ENCODE results near the gene TTC13. TPM values are rescaled to one million over a fixed set of nuclear protein-coding genes. Genes with fewer than 3 reads are reported as not detected.

TTC13 gene
- total and polyA plus RNA-seq, 2 donors, result 6.5 to 24.9 TPM

- 89% methylated on average over 4 of the region's 4 CpGs for WGBS
- Histone ChIP-seq H3K27ac (ENCODE audit: low read depth) (no peak overlapping the region), H3K36me3 (ENCODE audit: insufficient read depth) (no peaks in the 10 kb centered on the region), H3K4me3 (ENCODE audit: low read depth, low read length) (no peak overlapping the region), H3K4me1 (ENCODE audit: insufficient read depth) (peaks cover 2% of the 10 kb centered on the region)
- DNase-seq (ENCODE audit: extremely low spot score), result no peak
Observed at GRCh38 chr1:230982696-230983095, 4.0 kb upstream of the TTC13 start.

DNA sequence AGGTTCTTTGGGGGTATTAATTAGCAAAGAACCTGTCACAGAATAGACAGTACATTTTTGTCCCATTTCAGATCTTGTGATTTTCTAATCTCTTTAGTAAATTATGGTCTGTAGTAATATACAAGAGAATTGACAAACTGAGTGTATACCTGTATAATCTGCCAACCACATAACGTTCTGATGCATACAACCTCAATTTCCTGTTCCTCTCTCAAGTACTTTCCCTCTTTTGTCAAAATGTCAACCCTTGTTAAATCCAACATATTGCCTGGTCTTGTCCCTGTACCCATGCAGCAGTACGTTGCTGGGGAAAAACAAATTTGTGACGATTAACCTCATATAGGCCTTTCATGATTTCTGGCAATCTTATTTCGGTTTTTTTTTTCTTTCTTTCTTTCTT is 1.3 kb upstream of the TTC13 start:
- H3K4me3 ChIP-seq (ENCODE audit: low read depth, low read length), result no peak overlapping the region
- 82% methylated on average over 4 of the region's 4 CpGs for WGBS
- H3K27ac ChIP-seq (ENCODE audit: low read depth), result no peak overlapping the region

DNA sequence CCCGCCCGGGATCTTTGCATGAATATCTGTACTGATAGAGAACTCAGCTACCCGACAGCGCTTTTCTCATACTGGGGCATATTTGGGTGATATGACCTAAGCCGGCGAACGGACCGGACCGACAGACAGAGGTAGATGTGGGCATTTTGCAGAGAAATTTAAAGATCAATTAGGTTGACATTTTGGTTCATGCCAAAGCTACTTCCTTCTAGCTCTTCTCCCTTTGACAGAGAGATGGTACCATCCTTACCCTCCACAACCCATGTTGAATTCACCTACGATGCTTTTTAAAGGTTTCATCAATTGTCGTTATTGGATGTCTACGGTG is 692 bp upstream of the TTC13 start:
- DNase-seq (ENCODE audit: extremely low spot score), result no peak
- H3K27ac ChIP-seq (ENCODE audit: low read depth), result no peak overlapping the region
- peaks cover 2% of the 10 kb centered on the region for H3K4me1 ChIP-seq (ENCODE audit: insufficient read depth)
- WGBS, result 6% methylated on average over 12 of the region's 12 CpGs
- no peaks in the 10 kb centered on the region for H3K36me3 ChIP-seq (ENCODE audit: insufficient read depth)
- peak overlapping the region; percentile 91 for H3K4me3 ChIP-seq (ENCODE audit: low read depth, low read length)

More for the DNA sequence above, 1.3 kb upstream of the TTC13 start:
- H3K4me1 ChIP-seq (ENCODE audit: insufficient read depth), result peaks cover 2% of the 10 kb centered on the region
- no peaks in the 10 kb centered on the region for H3K36me3 ChIP-seq (ENCODE audit: insufficient read depth)
- DNase-seq (ENCODE audit: extremely low spot score), result no peak

DNA sequence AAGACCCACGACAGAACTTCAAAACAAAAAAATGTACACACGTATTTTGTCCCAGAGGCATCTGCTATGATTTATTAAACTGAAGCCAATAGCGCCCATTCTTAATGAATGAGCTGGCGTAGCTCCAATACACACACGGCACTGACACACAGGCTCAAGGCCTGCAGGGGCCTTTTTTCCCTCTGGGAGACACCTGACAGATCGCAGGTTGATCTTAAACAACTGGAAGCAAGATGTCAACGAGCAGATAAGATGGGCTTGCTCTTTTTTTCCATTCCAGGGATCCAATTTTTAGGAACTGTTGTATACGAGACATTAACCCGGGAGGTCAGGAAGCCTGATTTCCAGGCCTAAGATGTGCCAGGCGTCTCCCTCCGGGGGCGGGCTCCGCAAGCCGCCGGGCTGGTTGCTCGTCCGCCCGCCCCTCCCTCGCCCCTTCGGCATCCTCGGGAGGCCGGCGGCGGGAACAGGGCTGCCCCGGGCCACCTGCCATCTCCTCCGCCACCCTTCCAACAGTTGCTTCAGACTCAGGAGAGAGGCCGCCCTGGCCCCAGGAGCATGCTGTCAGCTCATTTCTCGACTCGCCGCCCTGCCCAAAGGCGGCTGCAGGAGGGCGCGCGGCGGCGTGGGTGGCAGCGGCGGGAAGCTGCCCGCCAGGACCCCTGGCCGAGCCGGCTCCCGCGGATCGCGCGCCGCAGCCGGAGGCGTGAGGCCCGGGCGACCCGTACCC is 735 bp downstream of the TTC13 start:
- DNase-seq (ENCODE audit: extremely low spot score), result no peak

DNA sequence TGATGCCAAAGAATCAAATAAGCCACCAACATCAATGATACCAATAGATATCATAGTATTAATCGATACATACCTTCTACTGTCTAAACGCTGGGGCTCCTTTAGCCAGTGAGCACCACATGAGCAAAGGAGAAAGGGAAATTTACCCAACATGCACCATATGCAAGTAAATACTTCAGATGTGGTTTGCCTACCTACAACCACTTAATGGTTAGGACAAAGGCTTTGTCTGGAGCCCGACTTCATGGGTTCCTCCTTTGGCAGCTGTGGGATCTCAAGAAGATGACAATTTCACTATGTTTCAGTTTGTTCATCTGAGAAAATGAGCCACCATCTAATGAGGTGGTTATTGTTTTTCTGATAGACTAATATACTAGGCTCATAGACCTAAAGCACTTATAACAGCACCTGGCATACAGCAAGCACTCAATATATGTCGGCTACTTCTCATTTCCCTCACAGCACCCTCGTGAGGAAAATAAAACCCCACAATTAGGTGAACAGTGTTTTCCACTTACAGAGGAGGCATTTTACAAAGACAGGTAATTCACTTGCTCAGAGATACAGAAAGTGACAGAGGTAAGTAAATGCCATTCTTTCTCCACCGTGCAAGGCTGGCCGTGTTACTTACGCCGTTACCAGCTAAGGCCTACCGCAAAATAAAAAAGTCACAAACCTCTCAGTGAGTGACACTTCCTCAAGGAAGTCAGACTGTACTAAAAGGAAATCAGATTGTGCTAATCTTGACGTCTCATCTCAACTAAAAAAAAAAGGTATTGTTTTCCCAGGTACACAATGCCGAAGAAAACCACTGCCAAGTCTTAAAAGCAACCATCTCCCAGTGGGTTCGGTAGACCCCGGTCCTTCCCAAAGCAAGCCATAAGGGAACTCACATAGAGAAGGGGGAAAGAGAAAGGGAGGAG is 1.6 kb downstream of the TTC13 start:
- Histone ChIP-seq H3K36me3 (ENCODE audit: insufficient read depth) (no peaks in the 10 kb centered on the region), H3K4me3 (ENCODE audit: low read depth, low read length) (peak overlapping the region; percentile 91), H3K4me1 (ENCODE audit: insufficient read depth) (peaks cover 2% of the 10 kb centered on the region), H3K27ac (ENCODE audit: low read depth) (no peak overlapping the region)
- DNase-seq (ENCODE audit: extremely low spot score), result no peak
- 70% methylated on average over 14 of the region's 14 CpGs for WGBS

More for the DNA sequence above, 735 bp downstream of the TTC13 start:
- Histone ChIP-seq H3K4me3 (ENCODE audit: low read depth, low read length) (peak overlapping the region; percentile 91), H3K4me1 (ENCODE audit: insufficient read depth) (peaks cover 2% of the 10 kb centered on the region), H3K36me3 (ENCODE audit: insufficient read depth) (no peaks in the 10 kb centered on the region), H3K27ac (ENCODE audit: low read depth) (no peak overlapping the region)
- WGBS, result 2% methylated on average over 52 of the region's 52 CpGs

- 93% methylated on average over 4 of the region's 4 CpGs for whole genome bisulfite sequencing
- H3K27ac ChIP-seq (ENCODE audit: low read depth), result no peak overlapping the region
- no peak for DNase-seq (ENCODE audit: extremely low spot score)
Observed at GRCh38 chr1:230976360-230976759, 2.3 kb downstream of the TTC13 start.

GRCh38 chr1:230975636-230976035 is 3.0 kb downstream of the TTC13 start:
- no peak for DNase-seq (ENCODE audit: extremely low spot score)
- H3K4me1 ChIP-seq (ENCODE audit: insufficient read depth), result peaks cover 2% of the 10 kb centered on the region
- H3K27ac ChIP-seq (ENCODE audit: low read depth), result no peak overlapping the region
- H3K4me3 ChIP-seq (ENCODE audit: low read depth, low read length), result no peak overlapping the region
- 96% methylated on average over 3 of the region's 3 CpGs for WGBS
- no peaks in the 10 kb centered on the region for H3K36me3 ChIP-seq (ENCODE audit: insufficient read depth)

More at GRCh38 chr1:230976360-230976759, 2.3 kb downstream of the TTC13 start:
- Histone ChIP-seq H3K36me3 (ENCODE audit: insufficient read depth) (no peaks in the 10 kb centered on the region), H3K4me1 (ENCODE audit: insufficient read depth) (peaks cover 2% of the 10 kb centered on the region), H3K4me3 (ENCODE audit: low read depth, low read length) (no peak overlapping the region)

DNA sequence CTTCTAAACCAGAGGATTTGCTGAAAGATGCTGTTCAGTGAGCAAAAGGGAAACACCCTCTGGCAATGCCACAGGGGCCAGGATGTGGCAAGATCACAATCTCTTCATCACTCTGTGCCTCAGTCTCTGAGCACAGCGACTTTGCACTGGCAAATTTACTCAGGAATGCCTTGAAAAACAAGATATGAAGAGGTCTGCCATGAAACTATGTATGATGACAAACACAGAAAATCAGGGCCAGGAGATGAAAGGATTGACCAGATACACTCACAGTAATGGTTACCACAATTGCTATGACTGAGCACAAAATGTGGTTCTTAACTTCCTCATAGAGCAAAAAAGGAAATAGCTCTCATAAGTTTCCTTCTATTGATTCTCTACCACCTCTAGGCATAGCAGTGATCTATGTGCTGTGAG is 5.8 kb downstream of the TTC13 start:
- DNase-seq (ENCODE audit: extremely low spot score), result no peak
- WGBS, result 72% methylated on average over 1 of the region's 1 CpG
- no peak overlapping the region for H3K4me3 ChIP-seq (ENCODE audit: low read depth, low read length)

DNA sequence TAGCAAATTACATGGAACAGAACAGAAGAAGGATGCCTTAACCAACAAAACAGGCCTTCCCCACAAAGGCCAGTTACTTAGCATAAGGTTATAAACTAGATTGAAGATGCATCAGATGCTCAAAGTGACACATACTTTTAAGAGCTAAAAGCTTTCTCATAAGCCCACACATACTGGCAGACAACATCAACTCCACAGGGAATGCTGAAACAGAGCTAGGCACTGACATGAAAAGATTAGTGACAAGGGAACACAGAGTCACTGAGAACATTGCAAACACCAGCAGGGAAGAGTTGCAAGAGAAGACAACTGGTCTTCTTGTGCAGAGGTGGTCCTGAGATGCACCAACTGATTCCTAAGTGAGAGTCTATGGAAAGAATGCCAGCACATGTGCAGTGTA is 6.9 kb downstream of the TTC13 start:
- Histone ChIP-seq H3K27ac (ENCODE audit: low read depth) (no peak overlapping the region), H3K36me3 (ENCODE audit: insufficient read depth) (no peaks in the 10 kb centered on the region), H3K4me3 (ENCODE audit: low read depth, low read length) (no peak overlapping the region), H3K4me1 (ENCODE audit: insufficient read depth) (no peaks in the 10 kb centered on the region)
- DNase-seq (ENCODE audit: extremely low spot score), result no peak

More for the DNA sequence above, 5.8 kb downstream of the TTC13 start:
- no peaks in the 10 kb centered on the region for H3K36me3 ChIP-seq (ENCODE audit: insufficient read depth)
- H3K4me1 ChIP-seq (ENCODE audit: insufficient read depth), result no peaks in the 10 kb centered on the region
- no peak overlapping the region for H3K27ac ChIP-seq (ENCODE audit: low read depth)

GRCh38 chr1:230970432-230970831 is 8.2 kb downstream of the TTC13 start:
- no peak overlapping the region for H3K4me3 ChIP-seq (ENCODE audit: low read depth, low read length)
- no peaks in the 10 kb centered on the region for H3K4me1 ChIP-seq (ENCODE audit: insufficient read depth)
- no peak overlapping the region for H3K27ac ChIP-seq (ENCODE audit: low read depth)
- 83% methylated on average over 5 of the region's 5 CpGs for WGBS
- DNase-seq (ENCODE audit: extremely low spot score), result no peak
- H3K36me3 ChIP-seq (ENCODE audit: insufficient read depth), result no peaks in the 10 kb centered on the region

GRCh38 chr1:230966358-230966873 is 12.2 kb downstream of the TTC13 start:
- Histone ChIP-seq H3K27ac (ENCODE audit: low read depth) (no peak overlapping the region), H3K4me3 (ENCODE audit: low read depth, low read length) (no peak overlapping the region), H3K4me1 (ENCODE audit: insufficient read depth) (no peaks in the 10 kb centered on the region), H3K36me3 (ENCODE audit: insufficient read depth) (no peaks in the 10 kb centered on the region)
- no peak for DNase-seq (ENCODE audit: extremely low spot score)
- WGBS, result 81% methylated on average over 5 of the region's 5 CpGs

- Histone ChIP-seq H3K4me1 (ENCODE audit: insufficient read depth) (no peaks in the 10 kb centered on the region), H3K36me3 (ENCODE audit: insufficient read depth) (no peaks in the 10 kb centered on the region), H3K4me3 (ENCODE audit: low read depth, low read length) (no peak overlapping the region), H3K27ac (ENCODE audit: low read depth) (no peak overlapping the region)
- 96% methylated on average over 5 of the region's 5 CpGs for WGBS
- no peak for DNase-seq (ENCODE audit: extremely low spot score)
Observed at GRCh38 chr1:230965535-230965934, 13.1 kb downstream of the TTC13 start.

DNA sequence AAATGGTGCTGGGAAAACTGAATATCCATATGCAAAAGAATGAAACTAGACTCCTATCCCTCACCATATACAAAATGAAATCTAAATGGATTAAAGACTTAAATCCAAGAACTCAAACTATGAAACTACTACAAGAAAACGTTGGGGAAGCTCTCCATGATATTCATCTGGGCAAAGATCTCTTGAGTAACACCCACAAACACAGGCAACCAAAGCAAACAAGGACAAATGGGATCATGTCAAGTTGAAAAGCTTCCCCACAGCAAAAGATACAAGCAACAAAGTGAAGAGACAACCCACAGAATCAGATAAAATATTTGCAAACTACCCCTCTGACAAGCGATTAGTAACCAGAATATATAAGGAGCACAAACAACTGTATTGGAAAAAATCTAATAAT is 13.8 kb downstream of the TTC13 start:
- Histone ChIP-seq H3K36me3 (ENCODE audit: insufficient read depth) (peaks cover 1% of the 10 kb centered on the region), H3K4me1 (ENCODE audit: insufficient read depth) (no peaks in the 10 kb centered on the region), H3K4me3 (ENCODE audit: low read depth, low read length) (no peak overlapping the region), H3K27ac (ENCODE audit: low read depth) (no peak overlapping the region)
- DNase-seq (ENCODE audit: extremely low spot score), result no peak
- 51% methylated on average over 2 of the region's 2 CpGs for WGBS

DNA sequence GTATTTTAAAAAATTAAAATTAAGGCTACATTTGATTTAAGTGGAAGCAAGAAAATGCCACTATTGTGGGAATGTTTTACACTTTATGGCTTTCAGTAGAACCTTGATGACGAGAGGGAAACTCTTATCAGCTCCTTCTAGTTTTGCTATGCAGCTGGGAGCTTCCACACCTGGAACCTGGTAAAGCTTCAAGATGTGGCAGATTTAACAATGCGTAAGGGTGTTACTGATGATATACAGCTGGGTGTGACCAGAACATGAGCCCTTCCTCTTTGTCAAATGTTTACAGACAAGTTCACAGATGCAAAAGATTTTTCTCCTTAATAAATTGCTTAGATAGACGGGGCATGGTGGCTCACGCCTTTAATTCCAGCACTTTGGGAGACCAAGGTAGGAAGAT is 20.3 kb downstream of the TTC13 start:
- Histone ChIP-seq H3K4me1 (ENCODE audit: insufficient read depth) (no peaks in the 10 kb centered on the region), H3K4me3 (ENCODE audit: low read depth, low read length) (no peak overlapping the region), H3K27ac (ENCODE audit: low read depth) (no peak overlapping the region), H3K36me3 (ENCODE audit: insufficient read depth) (peaks cover 4% of the 10 kb centered on the region)
- DNase-seq (ENCODE audit: extremely low spot score), result no peak
- WGBS, result 95% methylated on average over 4 of the region's 4 CpGs
